ENCODE measurements around the gene ATP5F1C. TPM values are rescaled to one million over a fixed set of nuclear protein-coding genes. Genes with fewer than 3 reads are reported as not detected.
"Not testable (repeated sequence)": the region's sequence is repeated elsewhere in the genome, so short reads cannot be mapped to it uniquely, and the experiment has no call there.

ATP5F1C gene
- 231 and 303 TPM in 2 replicates for total RNA-seq

GRCh38 chr10:7787857-7788638 is at the start of gene ATP5F1C, which contains the start of gene KIN:
TSS of gene ATP5F1C (plus strand) at chr10:7788177. CDS start at chr10:7788208, 31 bp downstream.
TSS of gene KIN (minus strand) at chr10:7787993. CDS start at chr10:7787933, 60 bp downstream.
- DNase-seq (ENCODE audit: extremely low read depth, low read depth, low spot score), result peak; percentile 75

GRCh38 chr10:7738536-7739407 is 49.2 kb upstream of the ATP5F1C start:
- no peak for DNase-seq (ENCODE audit: extremely low read depth, low read depth, low spot score)

- no peak for DNase-seq (ENCODE audit: extremely low read depth, low read depth, low spot score)
Observed at GRCh38 chr10:7744307-7744706, 43.7 kb upstream of the ATP5F1C start.

- not testable (repeated sequence) for DNase-seq (ENCODE audit: extremely low read depth, low read depth, low spot score)
Observed at GRCh38 chr10:7748637-7749036, 39.3 kb upstream of the ATP5F1C start.

DNA sequence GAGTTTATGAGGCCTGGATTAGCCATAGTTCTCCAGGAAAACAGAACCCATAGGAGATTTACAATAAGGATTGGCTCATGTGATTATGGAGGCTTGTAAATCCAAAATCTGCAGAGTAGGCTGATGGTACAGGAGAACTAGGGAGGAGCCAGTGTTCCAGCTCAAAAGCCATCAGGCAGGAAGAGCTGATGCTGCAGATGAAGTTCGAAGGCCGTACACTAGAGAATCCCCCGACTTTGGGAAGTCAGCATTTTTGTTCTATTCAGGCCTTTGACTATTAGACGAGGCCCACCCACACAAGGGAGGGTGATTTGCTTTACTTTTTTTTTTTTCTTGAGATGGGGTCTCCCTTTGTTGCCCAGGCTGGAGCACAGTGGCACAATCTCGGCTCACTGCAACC is 37.8 kb upstream of the ATP5F1C start:
- no peak for DNase-seq (ENCODE audit: extremely low read depth, low read depth, low spot score)

- DNase-seq (ENCODE audit: extremely low read depth, low read depth, low spot score), result no peak
Observed at GRCh38 chr10:7752251-7752650, 35.7 kb upstream of the ATP5F1C start.

GRCh38 chr10:7755103-7755502 is 32.9 kb upstream of the ATP5F1C start:
- no peak for DNase-seq (ENCODE audit: extremely low read depth, low read depth, low spot score)

- no peak for DNase-seq (ENCODE audit: extremely low read depth, low read depth, low spot score)
Observed at GRCh38 chr10:7756360-7756992, 31.5 kb upstream of the ATP5F1C start.

DNA sequence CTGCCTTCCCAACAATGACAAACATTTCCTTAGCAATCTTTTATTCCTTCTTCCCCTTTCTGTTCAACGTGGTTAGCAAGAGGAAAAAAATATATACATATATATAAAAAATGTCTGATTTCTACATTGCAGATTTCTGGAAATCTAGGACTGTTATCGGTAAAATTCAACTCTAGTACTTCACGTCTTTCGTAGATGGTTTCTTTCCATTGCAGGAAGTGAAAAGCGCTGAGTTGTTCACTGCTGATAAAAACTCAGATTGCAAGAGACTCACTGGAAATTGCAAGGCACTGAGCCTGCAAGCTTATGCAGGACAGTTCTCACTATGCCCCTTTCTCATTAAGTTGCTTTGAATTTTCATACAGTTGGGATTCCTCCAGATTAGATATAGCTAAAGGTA is 24.0 kb upstream of the ATP5F1C start:
- DNase-seq (ENCODE audit: extremely low read depth, low read depth, low spot score), result no peak

DNA sequence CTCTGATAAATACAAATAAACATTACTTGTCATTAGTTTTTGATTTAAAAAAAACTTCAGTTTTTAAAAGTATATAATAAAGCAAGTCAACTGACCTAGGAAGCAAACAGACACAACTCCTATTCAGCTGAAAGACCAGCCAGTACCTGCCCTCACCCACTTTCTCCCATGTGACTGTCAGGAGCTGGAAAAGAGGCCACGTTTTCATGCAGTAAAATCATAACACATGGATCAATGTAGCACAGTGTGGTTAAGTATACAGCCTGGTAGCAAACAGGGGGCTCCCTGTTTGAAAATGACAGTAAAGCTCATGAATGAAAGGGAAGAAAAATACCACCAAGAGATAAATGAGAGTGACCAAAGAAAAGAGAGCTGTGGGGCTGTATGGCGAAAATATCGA is 21.7 kb upstream of the ATP5F1C start:
- no peak for DNase-seq (ENCODE audit: extremely low read depth, low read depth, low spot score)

DNA sequence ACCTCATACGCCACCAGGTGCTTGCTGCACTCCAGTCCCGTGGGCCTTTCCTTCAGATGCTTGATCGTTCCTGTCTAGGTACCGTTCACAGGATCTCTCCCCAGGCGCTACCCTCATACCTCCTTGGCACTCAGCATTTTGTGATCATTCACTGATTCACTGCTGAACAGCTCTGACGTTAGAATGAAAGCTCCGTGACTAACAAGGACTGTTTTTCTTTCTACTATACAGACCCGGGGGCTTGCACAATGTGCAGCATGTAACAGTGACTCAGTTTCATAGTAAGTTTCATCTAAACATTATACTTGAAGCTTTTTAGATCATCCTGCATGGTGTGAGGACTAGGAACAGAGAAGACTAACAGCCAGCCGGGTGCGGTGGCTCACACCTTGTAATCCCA is 20.8 kb upstream of the ATP5F1C start:
- no peak for DNase-seq (ENCODE audit: extremely low read depth, low read depth, low spot score)

- no peak for DNase-seq (ENCODE audit: extremely low read depth, low read depth, low spot score)
Observed at GRCh38 chr10:7768417-7768816, 19.6 kb upstream of the ATP5F1C start.

DNA sequence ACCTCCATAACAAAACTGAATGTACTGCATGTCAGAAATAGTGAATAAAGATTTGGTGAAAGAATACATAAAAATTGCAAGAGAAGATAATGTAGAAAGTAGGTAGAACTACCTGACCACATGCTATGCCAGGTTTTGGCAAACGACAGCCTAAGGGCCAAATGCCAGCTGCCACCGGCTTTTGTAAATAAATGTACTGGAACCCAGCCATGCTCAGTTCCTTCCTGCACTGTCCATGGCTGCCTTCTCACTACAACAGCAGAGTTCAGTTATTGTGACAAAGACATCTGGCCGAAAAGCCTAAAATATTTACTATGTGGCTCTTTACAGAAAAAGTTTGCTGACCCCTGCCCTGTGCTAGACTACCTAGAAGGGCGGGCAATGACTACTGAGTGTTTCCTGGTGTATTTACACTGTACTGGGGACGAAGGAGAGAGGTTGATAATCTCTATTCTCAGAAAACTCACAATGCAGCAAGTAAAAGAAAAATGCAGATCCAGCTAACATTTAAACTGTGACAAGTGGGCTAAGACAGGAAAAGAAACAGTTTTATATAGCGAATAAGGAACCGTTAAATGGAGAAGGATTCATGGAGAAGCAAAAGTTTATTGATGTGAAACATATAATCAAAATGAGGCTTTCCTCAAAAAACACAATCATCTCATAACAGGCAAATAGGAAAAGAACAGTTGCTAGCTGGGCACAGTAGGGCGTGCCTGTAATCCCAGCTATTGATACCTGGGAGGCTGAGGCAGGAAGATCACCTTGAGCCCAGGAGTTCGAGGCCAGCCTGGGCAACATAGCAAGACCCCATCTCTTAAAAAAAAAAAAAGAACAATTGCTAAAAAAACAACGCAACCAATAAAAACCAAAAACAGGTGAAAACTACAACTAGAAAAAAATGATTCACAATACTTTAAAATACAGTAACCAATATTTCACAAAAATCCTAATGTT is 13.9 kb upstream of the ATP5F1C start:
- DNase-seq (ENCODE audit: extremely low read depth, low read depth, low spot score), result no peak

DNA sequence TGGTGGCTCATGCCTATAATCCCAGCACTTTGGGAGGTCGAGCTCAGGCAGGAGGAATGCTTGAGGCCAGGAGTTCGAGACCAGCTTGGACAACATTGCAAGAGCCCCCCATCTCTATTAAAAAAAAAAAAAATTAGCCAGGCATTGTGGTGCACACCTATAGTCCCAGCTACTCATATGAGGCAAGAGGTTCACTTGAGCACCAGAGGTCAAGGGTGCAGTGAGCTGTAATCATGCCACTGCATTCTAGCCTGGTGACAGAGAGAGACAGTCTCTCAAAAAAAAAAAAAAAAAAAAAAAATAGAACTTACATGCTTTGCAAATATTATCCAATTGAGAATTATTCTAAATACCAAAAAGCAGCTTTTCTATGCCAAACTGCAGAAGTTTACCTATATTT is 11.2 kb upstream of the ATP5F1C start:
- no peak for DNase-seq (ENCODE audit: extremely low read depth, low read depth, low spot score)

GRCh38 chr10:7782194-7782593 is 5.8 kb upstream of the ATP5F1C start:
- DNase-seq (ENCODE audit: extremely low read depth, low read depth, low spot score), result not testable (repeated sequence)

DNA sequence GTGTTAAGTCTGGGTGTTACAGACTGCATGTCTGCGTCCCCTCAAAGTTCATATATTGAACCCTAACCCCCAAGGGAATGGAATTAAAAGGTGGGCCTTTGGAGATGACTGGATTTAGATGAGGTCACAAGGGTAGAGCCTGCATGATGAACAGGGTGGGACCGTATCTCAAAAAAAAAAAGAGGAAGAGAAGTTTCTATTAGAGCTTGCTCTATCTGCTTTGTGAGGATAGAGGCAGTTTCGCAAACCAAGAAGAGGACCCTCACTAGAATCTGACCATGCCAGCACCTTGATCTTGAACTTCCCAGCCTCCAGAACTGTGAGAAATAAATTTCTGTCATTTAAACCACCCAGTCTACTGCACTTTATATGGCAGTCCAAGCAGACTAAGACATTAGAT is 1.5 kb upstream of the ATP5F1C start:
- DNase-seq (ENCODE audit: extremely low read depth, low read depth, low spot score), result no peak

GRCh38 chr10:7787150-7787856 is 674 bp upstream of the ATP5F1C start:
- no peak for DNase-seq (ENCODE audit: extremely low read depth, low read depth, low spot score)

DNA sequence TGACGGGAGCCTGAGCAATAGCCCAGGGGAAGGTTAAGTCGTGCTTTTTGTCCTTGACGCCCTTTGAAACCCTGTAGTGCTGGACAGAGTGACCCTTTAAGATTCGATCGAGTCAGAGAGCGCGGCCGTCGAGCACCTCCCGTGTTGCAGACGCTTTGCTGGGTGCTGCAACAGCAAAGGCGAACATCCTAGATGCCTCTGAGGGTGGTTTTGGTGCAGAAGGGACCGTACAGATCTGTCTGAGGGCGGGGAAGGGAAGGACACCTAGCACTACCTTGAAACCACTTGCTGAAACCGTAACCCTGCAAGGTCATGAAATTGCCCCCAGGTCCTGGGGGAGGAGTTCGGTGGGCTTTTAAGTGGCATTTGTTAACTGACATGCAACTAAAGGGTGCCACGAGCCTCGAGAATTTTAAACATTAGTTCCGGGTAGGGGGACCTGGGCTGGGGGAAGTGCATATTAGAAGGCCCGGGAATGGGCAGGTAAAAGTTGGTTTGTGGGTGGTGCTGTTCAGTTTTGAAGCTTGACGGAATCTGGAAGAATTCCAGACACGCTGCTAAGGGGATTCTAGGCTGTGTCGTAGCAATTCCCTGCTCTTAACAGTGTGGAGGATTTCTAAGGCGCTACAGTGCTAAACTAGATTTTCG is 786 bp downstream of the ATP5F1C start:
- DNase-seq (ENCODE audit: extremely low read depth, low read depth, low spot score), result no peak

DNA sequence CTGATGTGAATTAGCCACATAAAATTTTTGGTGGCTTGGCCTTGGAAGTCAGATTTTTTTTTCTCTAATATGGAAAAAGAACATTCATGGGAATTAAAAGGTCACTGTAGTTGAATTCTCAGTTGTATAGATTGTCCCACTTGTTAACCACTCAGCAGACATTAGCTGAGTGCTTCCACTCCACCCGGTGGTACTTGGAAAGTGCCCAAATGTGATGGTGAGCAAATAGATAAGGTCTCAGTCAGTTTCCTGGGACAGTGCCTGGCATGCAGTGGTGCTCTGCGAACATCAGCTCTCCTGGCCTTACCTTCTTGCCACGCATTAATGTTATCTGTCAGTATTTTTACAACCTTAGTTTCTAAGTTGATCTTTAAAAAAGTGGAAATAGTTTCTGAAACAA is 1.4 kb downstream of the ATP5F1C start:
- DNase-seq (ENCODE audit: extremely low read depth, low read depth, low spot score), result no peak

Data from glomerular endothelial cell (primary cell).